IMR-90 (cell line): ENCODE measurements around the gene IMPDH1.

Experiments
- CTCF ChIP-seq: conservative IDR thresholded peaks from 2 replicates; pipeline ENCODE4 v1.5.1; 2012; ENCODE audit warnings: mild to moderate bottlenecking, low read depth, low read length, improper control_type of control experiment
- FOS ChIP-seq: fragments of 150-350 bp; IDR thresholded peaks from 2 replicates; pipeline ENCODE4 v1.6.1; 2016; ENCODE audit warnings: low read depth, low read length
- POLR2A ChIP-seq: IDR thresholded peaks from 2 replicates; pipeline ENCODE4 v1.6.1; 2012; ENCODE audit warnings: mild to moderate bottlenecking, low read depth, low read length
- RAD21 ChIP-seq: IDR thresholded peaks from 2 replicates; pipeline ENCODE4 v1.6.1; 2012; ENCODE audit warnings: low read length, improper control_type of control experiment

GRCh38 chr7:128396357-128396756 is 13.4 kb downstream of the IMPDH1 start:
- TF ChIP-seq CTCF, result no peak
- no peak for TF ChIP-seq RAD21
- no peak for TF ChIP-seq POLR2A
- no peak for TF ChIP-seq FOS
